ENCODE results near the gene SMYD3.

The SMYD3 gene

DNA sequence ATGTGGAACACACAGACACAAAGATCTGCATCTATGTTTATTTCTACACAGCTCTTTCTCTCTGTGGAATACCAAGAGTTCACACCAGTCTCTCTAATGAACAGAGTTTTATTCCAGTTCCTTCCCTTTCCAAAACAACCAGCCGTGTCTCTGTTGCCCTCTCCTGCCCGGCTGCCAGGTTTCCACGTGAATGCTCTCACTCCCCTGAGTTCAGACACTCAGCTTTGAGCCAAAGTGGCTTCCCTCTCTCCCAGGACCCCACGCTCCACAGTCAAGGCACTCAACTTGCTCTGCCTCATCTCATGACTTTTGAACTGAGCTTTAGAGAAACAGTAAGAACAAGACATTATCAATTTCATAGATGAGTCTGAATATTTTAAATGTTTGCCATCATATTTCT lies 488.9 kb downstream of the SMYD3 start:
- no peaks in the 10 kb centered on the region for H3K9me3 ChIP-seq (ENCODE audit: insufficient read depth, low read depth, low read length)
- TF ChIP-seq, protein P1, sequence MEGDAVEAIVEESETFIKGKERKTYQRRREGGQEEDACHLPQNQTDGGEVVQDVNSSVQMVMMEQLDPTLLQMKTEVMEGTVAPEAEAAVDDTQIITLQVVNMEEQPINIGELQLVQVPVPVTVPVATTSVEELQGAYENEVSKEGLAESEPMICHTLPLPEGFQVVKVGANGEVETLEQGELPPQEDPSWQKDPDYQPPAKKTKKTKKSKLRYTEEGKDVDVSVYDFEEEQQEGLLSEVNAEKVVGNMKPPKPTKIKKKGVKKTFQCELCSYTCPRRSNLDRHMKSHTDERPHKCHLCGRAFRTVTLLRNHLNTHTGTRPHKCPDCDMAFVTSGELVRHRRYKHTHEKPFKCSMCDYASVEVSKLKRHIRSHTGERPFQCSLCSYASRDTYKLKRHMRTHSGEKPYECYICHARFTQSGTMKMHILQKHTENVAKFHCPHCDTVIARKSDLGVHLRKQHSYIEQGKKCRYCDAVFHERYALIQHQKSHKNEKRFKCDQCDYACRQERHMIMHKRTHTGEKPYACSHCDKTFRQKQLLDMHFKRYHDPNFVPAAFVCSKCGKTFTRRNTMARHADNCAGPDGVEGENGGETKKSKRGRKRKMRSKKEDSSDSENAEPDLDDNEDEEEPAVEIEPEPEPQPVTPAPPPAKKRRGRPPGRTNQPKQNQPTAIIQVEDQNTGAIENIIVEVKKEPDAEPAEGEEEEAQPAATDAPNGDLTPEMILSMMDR (conservative IDR thresholded peaks at IDR 0.05; ENCODE audit: low read length) = no peak
- no peak for TF ChIP-seq EZH2phosphoT487 (IDR thresholded peaks at IDR 0.05; ENCODE audit: borderline replicate concordance)
- H4K20me1 ChIP-seq (ENCODE audit: insufficient read depth, low read length, poor library complexity, severe bottlenecking) = no peaks in the 10 kb centered on the region
- peaks cover 15% of the 10 kb centered on the region for H3K4me1 ChIP-seq (ENCODE audit: insufficient read depth, low read length, poor library complexity, severe bottlenecking)
- no peaks in the 10 kb centered on the region for H3K36me3 ChIP-seq (ENCODE audit: insufficient read depth, low read length)
- no peak overlapping the region for H2AFZ ChIP-seq (ENCODE audit: low read length)
- H3F3A ChIP-seq (ENCODE audit: low read depth) = no peaks in the 10 kb centered on the region
- H3K4me3 ChIP-seq (ENCODE audit: low read length, poor library complexity, severe bottlenecking) = no peak overlapping the region
- no peak overlapping the region for H3K4me2 ChIP-seq (ENCODE audit: low read depth, low read length, poor library complexity, severe bottlenecking)
- H3K9me2 ChIP-seq (replicated peaks; ENCODE audit: low read depth, low read length) = no peaks in the 10 kb centered on the region
- no peak overlapping the region for H3K9ac ChIP-seq (ENCODE audit: low read depth, low read length, poor library complexity, severe bottlenecking)
- no peaks in the 10 kb centered on the region for H3K27me3 ChIP-seq (ENCODE audit: insufficient read depth, low read length, poor library complexity, severe bottlenecking)
- no peaks in the 10 kb centered on the region for H3K79me2 ChIP-seq (ENCODE audit: insufficient read depth, low read length)

DNA sequence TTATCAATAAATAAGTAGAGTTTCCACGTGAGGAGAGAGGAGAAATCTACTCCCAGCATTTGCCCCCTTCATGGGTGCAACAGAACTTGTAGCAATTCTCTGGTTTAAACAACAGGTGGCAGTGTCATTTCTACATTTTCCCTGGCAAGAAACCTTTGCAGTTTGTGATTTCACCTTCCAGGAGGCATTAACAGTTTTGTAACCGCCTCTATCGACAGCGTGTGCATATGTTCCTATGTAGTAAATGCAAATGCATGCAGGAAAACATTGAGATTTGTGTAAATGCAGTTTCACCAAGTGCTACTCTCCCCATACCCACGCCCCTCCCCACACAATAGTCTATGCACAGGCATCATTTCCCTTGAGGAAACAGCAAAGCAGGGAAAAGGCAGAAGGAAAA lies 494.7 kb downstream of the SMYD3 start:
- TF ChIP-seq, protein P1 (conservative IDR thresholded peaks at IDR 0.05; ENCODE audit: low read length) = peak; percentile 85
- TF ChIP-seq EZH2phosphoT487 (IDR thresholded peaks at IDR 0.05; ENCODE audit: borderline replicate concordance) = no peak
- Histone ChIP-seq H2AFZ (ENCODE audit: low read length) (peak overlapping the region; percentile 7; the same call in 1 of the 2 replicates), H4K20me1 (ENCODE audit: insufficient read depth, low read length, poor library complexity, severe bottlenecking) (no peaks in the 10 kb centered on the region), H3K79me2 (ENCODE audit: insufficient read depth, low read length) (no peaks in the 10 kb centered on the region), H3K27me3 (ENCODE audit: insufficient read depth, low read length, poor library complexity, severe bottlenecking) (no peaks in the 10 kb centered on the region), H3K4me1 (ENCODE audit: insufficient read depth, low read length, poor library complexity, severe bottlenecking) (peaks cover 10% of the 10 kb centered on the region), H3K9ac (ENCODE audit: low read depth, low read length, poor library complexity, severe bottlenecking) (peak overlapping the region; percentile 40), H3K36me3 (ENCODE audit: insufficient read depth, low read length) (no peaks in the 10 kb centered on the region), H3K4me2 (ENCODE audit: low read depth, low read length, poor library complexity, severe bottlenecking) (peak overlapping the region; percentile 27), H3K9me3 (ENCODE audit: insufficient read depth, low read depth, low read length) (no peaks in the 10 kb centered on the region), H3F3A (ENCODE audit: low read depth) (no peaks in the 10 kb centered on the region), H3K4me3 (ENCODE audit: low read length, poor library complexity, severe bottlenecking) (no peak overlapping the region), H3K9me2 (replicated peaks; ENCODE audit: low read depth, low read length) (no peaks in the 10 kb centered on the region)

DNA sequence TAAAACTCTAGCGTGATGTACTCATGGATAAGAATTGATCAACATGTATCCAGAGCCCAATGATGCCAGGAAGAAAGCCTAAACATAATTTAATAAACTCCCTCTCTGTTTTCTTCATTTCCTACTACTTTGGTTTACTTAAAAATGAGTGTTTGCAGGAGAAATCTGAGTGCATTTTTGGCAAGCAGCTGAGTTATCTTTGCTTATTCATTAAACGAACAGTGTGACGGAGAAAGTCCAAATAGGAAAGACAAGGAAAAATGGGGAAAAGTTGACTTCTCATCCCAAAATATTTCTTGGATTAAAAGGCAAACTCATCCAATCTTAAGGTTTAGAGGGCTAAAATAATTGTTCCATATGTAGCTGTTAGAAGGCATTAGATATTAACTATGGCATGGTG lies 496.7 kb downstream of the SMYD3 start:
- no peak overlapping the region for H3K9ac ChIP-seq (ENCODE audit: low read depth, low read length, poor library complexity, severe bottlenecking)
- H3F3A ChIP-seq (ENCODE audit: low read depth) = no peaks in the 10 kb centered on the region
- no peak overlapping the region for H3K4me2 ChIP-seq (ENCODE audit: low read depth, low read length, poor library complexity, severe bottlenecking)
- no peak for TF ChIP-seq EZH2phosphoT487 (IDR thresholded peaks at IDR 0.05; ENCODE audit: borderline replicate concordance)
- TF ChIP-seq, protein P1 (conservative IDR thresholded peaks at IDR 0.05; ENCODE audit: low read length) = no peak
- no peaks in the 10 kb centered on the region for H3K27me3 ChIP-seq (ENCODE audit: insufficient read depth, low read length, poor library complexity, severe bottlenecking)
- no peaks in the 10 kb centered on the region for H3K79me2 ChIP-seq (ENCODE audit: insufficient read depth, low read length)
- H4K20me1 ChIP-seq (ENCODE audit: insufficient read depth, low read length, poor library complexity, severe bottlenecking) = no peaks in the 10 kb centered on the region
- no peaks in the 10 kb centered on the region for H3K36me3 ChIP-seq (ENCODE audit: insufficient read depth, low read length)
- H3K9me3 ChIP-seq (ENCODE audit: insufficient read depth, low read depth, low read length) = no peaks in the 10 kb centered on the region
- no peaks in the 10 kb centered on the region for H3K9me2 ChIP-seq (replicated peaks; ENCODE audit: low read depth, low read length)
- H2AFZ ChIP-seq (ENCODE audit: low read length) = no peak overlapping the region
- H3K4me1 ChIP-seq (ENCODE audit: insufficient read depth, low read length, poor library complexity, severe bottlenecking) = peaks cover 10% of the 10 kb centered on the region
- no peak overlapping the region for H3K4me3 ChIP-seq (ENCODE audit: low read length, poor library complexity, severe bottlenecking)

Measured in Loucy (cell line).